Hepatocyte (in vitro differentiated cells): ENCODE results near the gene KIFC3. TPM values are rescaled to one million over a fixed set of nuclear protein-coding genes. Genes with fewer than 3 reads are reported as not detected.

Experiments
- DNase-seq: peaks from one replicate; pipeline ENCODE4 v3.0.0-alpha.2; 2016; ENCODE audit warnings: low spot score
- H2AFZ ChIP-seq: fragments of 200-600 bp; sonication (generic); 2 replicates; pipeline ENCODE4 v1.6.0; 2016; ENCODE audit warnings: antibody characterized with exemption, mild to moderate bottlenecking
- H3K27ac ChIP-seq: fragments of 200-600 bp; sonication (generic); 2 replicates; pipeline ENCODE4 v1.5.1; 2016; ENCODE audit warnings: mild to moderate bottlenecking
- H3K27me3 ChIP-seq: fragments of 200-600 bp; sonication (generic); 2 replicates; pipeline ENCODE4 v1.6.1; 2016
- H3K36me3 ChIP-seq: fragments of 200-600 bp; sonication (generic); replicated peaks from 2 replicates; pipeline ENCODE4 v1.5.1; 2016; ENCODE audit warnings: low read depth; ENCODE audit not compliant: insufficient read depth
- H3K4me1 ChIP-seq: fragments of 200-600 bp; sonication (generic); 2 replicates; pipeline ENCODE4 v1.5.1; 2016; ENCODE audit warnings: mild to moderate bottlenecking, moderate library complexity; ENCODE audit not compliant: insufficient read depth
- H3K4me2 ChIP-seq: fragments of 200-600 bp; sonication (generic); 2 replicates; pipeline ENCODE4 v1.6.0; 2016
- H3K4me3 ChIP-seq: fragments of 200-600 bp; sonication (generic); 2 replicates; pipeline ENCODE4 v1.5.1; 2016; ENCODE audit warnings: mild to moderate bottlenecking
- H3K79me2 ChIP-seq: fragments of 200-600 bp; sonication (generic); 2 replicates; pipeline ENCODE4 v1.6.0; 2017; ENCODE audit warnings: mild to moderate bottlenecking
- H3K9me2 ChIP-seq: fragments of 200-600 bp; sonication (generic); replicated peaks from 2 replicates; pipeline ENCODE4 v1.6.0; 2017; ENCODE audit warnings: mild to moderate bottlenecking; ENCODE audit not compliant: insufficient read depth
- H3K9me3 ChIP-seq: fragments of 200-600 bp; sonication (generic); 2 replicates; pipeline ENCODE4 v1.5.1; 2016; ENCODE audit warnings: low read depth, mild to moderate bottlenecking
- H4K20me1 ChIP-seq: fragments of 200-600 bp; sonication (generic); 2 replicates; pipeline ENCODE4 v1.6.0; 2016; ENCODE audit warnings: mild to moderate bottlenecking; ENCODE audit not compliant: insufficient read depth, poor library complexity, severe bottlenecking
- EZH2 ChIP-seq: fragments of 200-600 bp; sonication (generic); IDR thresholded peaks from 2 replicates; pipeline ENCODE4 v1.6.1; 2016; ENCODE audit warnings: antibody characterized with exemption, mild to moderate bottlenecking, borderline replicate concordance
- EZH2phosphoT487 ChIP-seq: fragments of 200-600 bp; sonication (generic); IDR thresholded peaks from one replicate; pipeline ENCODE4 v1.6.1; 2018; ENCODE audit warnings: antibody characterized with exemption, mild to moderate bottlenecking, low read depth, moderate library complexity; ENCODE audit not compliant: unreplicated experiment, severe bottlenecking
- WGBS: methylation state at CpG from one replicate; pipeline ENCODE4 v1.1.6; 2016; ENCODE audit warnings: low lambda C conversion rate; ENCODE audit errors: missing lambda C conversion rate; 5-methylcytosine and 5-hydroxymethylcytosine counted together
- polyA plus RNA-seq: library from polyadenylated mRNA; unstranded; fragments of >200 nt; fragmentation: Nextera tagmentation; extraction: Ambion mirVana; gene quantifications from 2 replicates; pipeline ENCODE4 v1.2.1, GENCODE V29; 2016
- total RNA-seq: library from RNA; depleted of rRNA; stranded (reverse); fragments of >200 nt; gene quantifications from 2 replicates; pipeline ENCODE4 v1.2.3, GENCODE V29; 2014
- TF ChIP-seq, protein P1 (sequence below): fragments of 200-600 bp; sonication (generic); IDR thresholded peaks from 2 replicates; pipeline ENCODE4 v1.5.1; 2016; ENCODE audit warnings: antibody characterized with exemption, mild to moderate bottlenecking; ENCODE audit not compliant: poor library complexity

KIFC3 gene
- total and polyA plus RNA-seq, 2 experiments from 2014 or later, result 49.7 to 55.3 TPM

DNA sequence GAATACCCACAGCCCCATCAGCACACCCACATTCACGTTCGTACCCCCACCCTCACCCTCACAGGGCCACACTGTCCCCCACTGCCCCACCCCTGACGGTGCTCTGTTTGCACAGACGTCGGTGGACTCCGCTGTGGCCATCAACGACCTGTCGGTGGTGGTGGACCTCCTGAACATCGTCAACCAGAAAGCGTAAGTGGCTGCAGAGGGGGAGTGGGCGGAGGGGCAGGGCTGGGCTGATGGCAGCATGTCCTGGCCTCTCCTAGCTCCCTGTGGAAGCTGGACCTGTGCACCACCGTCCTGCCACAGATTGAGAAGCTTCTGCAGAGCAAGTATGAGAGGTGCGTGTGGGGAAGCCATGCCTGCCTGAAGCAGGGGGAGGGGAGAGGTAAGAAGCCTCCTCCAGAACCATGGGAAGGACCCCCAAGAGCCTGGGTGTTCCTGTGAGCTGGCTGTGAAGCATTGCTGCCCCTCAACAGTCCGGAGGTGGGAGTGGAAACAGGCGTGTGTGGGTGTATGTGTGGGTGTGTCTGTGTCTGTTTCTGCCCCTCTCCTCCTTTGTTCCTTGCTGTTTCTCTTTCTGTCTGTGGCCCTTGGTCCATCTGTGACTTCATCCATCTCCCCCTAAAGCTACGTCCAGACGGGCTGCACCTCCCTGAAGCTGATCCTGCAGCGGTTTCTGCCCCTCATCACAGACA lies 46.4 kb downstream of the KIFC3 start:
- Histone ChIP-seq H3K9me3 (no peaks in the 10 kb centered on the region), H3K27me3 (no peaks in the 10 kb centered on the region), H3K27ac (no peak overlapping the region), H4K20me1 (no peaks in the 10 kb centered on the region), H3K79me2 (no peaks in the 10 kb centered on the region), H3K4me1 (no peaks in the 10 kb centered on the region), H2AFZ (no peak overlapping the region), H3K36me3 (no peaks in the 10 kb centered on the region), H3K4me3 (no peak overlapping the region), H3K9me2 (no peaks in the 10 kb centered on the region), H3K4me2 (no peak overlapping the region)
- no peak for TF ChIP-seq EZH2
- TF ChIP-seq EZH2phosphoT487, result no peak
- TF ChIP-seq, protein P1, sequence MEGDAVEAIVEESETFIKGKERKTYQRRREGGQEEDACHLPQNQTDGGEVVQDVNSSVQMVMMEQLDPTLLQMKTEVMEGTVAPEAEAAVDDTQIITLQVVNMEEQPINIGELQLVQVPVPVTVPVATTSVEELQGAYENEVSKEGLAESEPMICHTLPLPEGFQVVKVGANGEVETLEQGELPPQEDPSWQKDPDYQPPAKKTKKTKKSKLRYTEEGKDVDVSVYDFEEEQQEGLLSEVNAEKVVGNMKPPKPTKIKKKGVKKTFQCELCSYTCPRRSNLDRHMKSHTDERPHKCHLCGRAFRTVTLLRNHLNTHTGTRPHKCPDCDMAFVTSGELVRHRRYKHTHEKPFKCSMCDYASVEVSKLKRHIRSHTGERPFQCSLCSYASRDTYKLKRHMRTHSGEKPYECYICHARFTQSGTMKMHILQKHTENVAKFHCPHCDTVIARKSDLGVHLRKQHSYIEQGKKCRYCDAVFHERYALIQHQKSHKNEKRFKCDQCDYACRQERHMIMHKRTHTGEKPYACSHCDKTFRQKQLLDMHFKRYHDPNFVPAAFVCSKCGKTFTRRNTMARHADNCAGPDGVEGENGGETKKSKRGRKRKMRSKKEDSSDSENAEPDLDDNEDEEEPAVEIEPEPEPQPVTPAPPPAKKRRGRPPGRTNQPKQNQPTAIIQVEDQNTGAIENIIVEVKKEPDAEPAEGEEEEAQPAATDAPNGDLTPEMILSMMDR, result no peak
- 86% methylated on average over 14 of the region's 18 CpGs for WGBS
- DNase-seq, result no peak

DNA sequence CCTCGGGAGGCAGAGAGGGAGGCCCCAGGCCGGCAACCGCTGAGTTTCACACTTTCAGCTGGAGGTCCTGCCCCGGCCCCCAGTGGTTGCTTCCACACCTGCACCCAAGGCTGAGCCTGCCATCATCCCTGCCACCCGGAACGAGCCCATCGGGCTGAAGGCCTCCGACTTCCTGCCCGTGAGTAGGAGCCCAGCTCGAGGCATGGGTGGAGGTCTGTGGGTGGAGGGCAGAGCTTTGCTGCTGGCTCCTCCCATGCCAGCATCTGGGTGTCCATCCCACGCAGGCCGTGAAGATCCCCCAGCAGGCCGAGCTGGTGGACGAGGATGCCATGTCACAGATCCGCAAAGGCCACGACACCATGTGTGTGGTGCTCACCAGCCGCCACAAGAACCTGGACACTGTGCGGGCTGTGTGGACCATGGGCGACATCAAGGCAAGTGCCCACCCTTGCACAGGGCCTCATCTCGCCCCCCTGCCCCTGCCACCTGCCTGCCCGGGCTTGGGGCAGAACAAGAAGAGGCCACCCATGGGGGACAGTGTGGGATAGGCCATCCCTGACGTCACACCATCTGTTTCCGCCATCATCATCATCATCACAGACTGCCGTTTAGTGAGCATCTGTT lies 47.1 kb downstream of the KIFC3 start:
- H3K27ac ChIP-seq, result no peak overlapping the region
- WGBS, result 90% methylated on average over 22 of the region's 24 CpGs
- no peaks in the 10 kb centered on the region for H3K9me2 ChIP-seq
- no peaks in the 10 kb centered on the region for H3K4me1 ChIP-seq
- H4K20me1 ChIP-seq, result no peaks in the 10 kb centered on the region
- DNase-seq, result no peak
- no peak overlapping the region for H2AFZ ChIP-seq
- no peaks in the 10 kb centered on the region for H3K79me2 ChIP-seq
- H3K4me3 ChIP-seq, result no peak overlapping the region
- H3K36me3 ChIP-seq, result no peaks in the 10 kb centered on the region
- no peak overlapping the region for H3K4me2 ChIP-seq
- no peaks in the 10 kb centered on the region for H3K27me3 ChIP-seq
- TF ChIP-seq EZH2phosphoT487 (no peak), EZH2 (no peak)
- TF ChIP-seq, protein P1, result no peak
- no peaks in the 10 kb centered on the region for H3K9me3 ChIP-seq

DNA sequence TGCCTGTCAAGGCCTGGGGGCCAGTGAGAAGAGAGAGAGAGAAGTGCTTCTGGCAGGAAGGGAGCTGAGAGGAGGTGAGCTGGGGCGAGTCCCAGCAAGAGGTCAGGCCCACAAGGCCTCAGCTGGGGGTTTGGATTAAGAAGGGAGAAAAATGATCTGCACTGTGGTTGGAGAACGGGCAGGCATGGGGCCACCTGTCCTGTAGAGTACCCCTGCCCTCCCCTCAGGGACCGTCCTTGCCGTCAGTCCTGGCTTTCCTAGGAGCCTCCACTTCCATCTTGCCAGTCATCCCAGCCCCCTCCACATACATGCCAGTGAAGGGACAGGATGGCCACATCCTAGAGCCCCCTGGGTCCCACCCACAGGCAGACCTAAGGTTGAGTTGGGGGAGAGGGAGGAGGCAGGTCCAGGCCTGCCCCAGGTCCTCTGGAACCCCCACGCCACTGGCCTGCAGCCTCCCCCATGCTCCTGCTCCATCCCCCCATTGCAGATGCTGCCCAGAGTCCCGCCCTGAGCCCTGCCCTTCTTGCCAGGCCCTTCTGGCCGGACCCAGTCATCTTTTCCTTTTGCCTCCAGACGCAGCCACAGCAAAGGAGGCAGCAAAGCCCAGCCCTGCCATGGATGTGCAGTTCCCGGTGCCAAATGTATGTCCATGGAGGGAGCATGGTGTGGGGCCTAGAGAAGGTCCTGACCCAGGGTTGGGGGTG lies 47.8 kb downstream of the KIFC3 start:
- Histone ChIP-seq H4K20me1 (no peaks in the 10 kb centered on the region), H3K4me3 (no peak overlapping the region), H3K9me3 (no peaks in the 10 kb centered on the region), H3K27me3 (no peaks in the 10 kb centered on the region), H3K4me2 (no peak overlapping the region), H2AFZ (no peak overlapping the region), H3K9me2 (no peaks in the 10 kb centered on the region), H3K79me2 (no peaks in the 10 kb centered on the region), H3K4me1 (no peaks in the 10 kb centered on the region), H3K36me3 (no peaks in the 10 kb centered on the region), H3K27ac (no peak overlapping the region)
- DNase-seq, result no peak
- 93% methylated on average over 7 of the region's 9 CpGs for WGBS
- TF ChIP-seq EZH2phosphoT487, result no peak
- TF ChIP-seq, protein P1, result no peak
- no peak for TF ChIP-seq EZH2
